NCI-H345 (cell line): ENCODE results near the gene TMEM266.
"Not testable (repeated sequence)": the region's sequence is repeated elsewhere in the genome, so short reads cannot be mapped to it uniquely, and the experiment has no call there.

Experiments
- DNase-seq: peaks from one replicate; lab custom pipeline; 2025; lab: John Stamatoyannopoulos, UW

The TMEM266 gene, protein sequence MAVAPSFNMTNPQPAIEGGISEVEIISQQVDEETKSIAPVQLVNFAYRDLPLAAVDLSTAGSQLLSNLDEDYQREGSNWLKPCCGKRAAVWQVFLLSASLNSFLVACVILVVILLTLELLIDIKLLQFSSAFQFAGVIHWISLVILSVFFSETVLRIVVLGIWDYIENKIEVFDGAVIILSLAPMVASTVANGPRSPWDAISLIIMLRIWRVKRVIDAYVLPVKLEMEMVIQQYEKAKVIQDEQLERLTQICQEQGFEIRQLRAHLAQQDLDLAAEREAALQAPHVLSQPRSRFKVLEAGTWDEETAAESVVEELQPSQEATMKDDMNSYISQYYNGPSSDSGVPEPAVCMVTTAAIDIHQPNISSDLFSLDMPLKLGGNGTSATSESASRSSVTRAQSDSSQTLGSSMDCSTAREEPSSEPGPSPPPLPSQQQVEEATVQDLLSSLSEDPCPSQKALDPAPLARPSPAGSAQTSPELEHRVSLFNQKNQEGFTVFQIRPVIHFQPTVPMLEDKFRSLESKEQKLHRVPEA

DNA sequence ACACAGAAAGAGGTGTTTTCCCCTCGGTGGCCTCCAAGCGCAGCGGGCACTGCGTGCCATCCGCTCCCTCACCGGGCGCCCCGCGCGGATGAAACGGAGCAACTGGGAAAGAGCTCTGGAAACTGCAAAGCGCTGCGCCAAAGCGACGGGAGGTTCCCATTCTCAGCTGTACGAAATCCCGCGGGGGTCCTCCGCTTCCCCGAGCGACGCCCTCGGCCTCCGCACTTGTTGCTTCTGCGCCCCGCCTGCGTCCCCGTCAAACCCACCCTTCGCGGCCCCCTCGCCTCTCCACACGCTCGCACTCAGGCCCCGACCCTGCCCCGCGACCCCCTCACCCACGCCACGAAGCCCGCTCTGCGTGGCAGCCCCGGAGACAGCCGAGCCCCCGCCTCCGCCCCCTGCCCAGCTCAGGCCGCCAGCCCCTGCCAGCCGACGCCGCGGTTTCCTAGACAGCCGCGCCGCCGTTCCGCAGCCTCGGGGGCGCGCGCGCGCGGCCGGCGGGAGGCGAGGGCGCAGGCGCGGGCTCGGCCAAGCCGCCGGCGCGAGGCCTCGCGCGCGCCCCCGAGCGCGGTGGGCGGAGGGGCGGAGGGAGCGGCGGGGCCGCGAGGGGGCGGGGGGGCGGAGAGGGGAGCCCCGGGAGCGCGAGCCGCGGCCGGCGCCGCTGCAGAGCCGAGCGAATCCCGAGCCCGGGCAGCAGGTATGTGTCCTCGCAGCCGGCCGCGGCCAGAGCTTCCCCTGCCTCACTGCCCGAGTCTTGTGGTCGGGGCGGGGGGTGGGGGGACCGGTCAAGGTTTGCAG lies at the start of gene TMEM266:
Gene TMEM266, plus strand, starts transcription at position 666 of the 798 bp plus-strand sequence. CDS start 74,279 bp downstream, outside the sequence.
- peak; percentile 68 for DNase-seq

DNA sequence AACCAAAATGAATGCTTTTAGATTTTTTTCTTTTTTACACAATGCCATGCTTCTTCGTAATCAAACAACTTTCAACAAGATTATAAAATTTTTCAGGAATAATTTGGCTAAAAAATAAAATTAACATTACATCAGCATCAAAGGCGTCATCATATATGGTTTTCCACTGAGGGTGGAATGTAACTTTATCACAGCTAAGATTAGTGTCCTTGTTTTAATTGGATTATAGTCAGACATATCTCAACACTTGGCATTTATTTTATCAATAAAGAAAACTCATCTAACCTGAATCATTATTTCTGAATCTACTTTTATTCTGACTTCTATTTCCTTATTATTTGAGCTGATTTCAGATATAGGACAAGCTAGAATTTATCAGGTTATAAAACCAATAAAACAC lies 49.2 kb upstream of the TMEM266 start:
- no peak for DNase-seq

DNA sequence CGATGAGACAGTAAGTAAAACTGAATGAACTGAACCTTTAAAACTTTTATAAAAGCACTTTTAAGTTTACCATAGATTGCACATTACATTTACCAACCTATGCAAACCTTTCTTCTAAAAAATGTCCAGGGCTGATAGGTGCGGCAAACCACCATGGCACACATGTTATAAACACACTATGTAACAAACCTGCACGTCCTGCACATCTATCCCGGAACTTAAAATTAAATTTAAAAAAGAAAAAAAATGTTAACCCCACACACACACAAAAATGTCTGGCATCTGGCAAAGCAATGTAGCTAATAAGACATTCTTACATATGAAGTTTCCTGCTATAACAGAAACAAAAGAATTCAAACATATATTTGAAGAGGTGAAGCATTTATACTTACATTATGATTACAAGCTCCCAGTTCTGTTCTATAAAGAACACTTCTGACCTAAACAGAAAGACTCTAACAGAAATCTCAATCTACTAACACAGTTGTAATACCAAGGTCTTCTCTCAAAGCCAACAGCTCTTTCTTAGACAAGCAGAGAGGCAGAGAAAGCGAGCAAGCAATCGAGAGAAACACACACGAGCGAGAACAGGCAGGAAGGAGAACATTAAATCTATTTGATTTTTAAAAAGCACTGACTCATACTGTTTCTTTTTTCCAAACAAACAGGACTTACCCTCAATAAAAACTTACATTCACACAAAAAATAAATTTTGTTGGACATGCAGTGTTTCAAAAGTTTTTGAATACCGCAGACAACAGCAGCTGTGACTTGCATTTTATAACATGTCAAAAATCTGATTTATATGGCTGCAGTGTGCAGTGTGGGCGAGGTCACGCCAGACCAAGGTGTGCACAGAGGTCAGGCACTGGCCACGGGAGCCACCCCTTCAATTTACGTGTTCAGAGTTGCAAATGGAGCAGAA lies 47.9 kb upstream of the TMEM266 start, which contains the start of gene NRG4:
Gene NRG4, minus strand, starts transcription at position 798 of the 925 bp plus-strand sequence. CDS start 1,194 bp downstream, outside the sequence.
- DNase-seq: no peak

DNA sequence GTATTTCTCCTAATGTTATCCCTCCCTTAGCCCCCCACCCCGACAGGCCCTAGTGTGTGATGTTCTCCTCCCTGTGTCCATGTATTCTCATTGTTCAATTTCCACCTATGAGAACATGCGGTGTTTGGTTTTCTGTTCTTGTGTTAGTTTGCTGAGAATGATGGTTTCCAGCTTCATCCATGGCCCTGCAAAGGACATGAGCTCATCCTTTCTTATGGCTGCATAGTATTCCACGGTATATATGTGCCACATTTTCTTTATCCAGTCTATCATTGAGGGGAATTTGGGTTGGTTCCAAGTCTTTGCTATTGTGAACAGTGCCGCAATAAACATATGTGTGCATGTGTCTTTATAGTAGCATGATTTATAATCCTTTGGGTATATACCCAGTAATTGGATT lies 46.3 kb upstream of the TMEM266 start:
- DNase-seq: not testable (repeated sequence)

DNA sequence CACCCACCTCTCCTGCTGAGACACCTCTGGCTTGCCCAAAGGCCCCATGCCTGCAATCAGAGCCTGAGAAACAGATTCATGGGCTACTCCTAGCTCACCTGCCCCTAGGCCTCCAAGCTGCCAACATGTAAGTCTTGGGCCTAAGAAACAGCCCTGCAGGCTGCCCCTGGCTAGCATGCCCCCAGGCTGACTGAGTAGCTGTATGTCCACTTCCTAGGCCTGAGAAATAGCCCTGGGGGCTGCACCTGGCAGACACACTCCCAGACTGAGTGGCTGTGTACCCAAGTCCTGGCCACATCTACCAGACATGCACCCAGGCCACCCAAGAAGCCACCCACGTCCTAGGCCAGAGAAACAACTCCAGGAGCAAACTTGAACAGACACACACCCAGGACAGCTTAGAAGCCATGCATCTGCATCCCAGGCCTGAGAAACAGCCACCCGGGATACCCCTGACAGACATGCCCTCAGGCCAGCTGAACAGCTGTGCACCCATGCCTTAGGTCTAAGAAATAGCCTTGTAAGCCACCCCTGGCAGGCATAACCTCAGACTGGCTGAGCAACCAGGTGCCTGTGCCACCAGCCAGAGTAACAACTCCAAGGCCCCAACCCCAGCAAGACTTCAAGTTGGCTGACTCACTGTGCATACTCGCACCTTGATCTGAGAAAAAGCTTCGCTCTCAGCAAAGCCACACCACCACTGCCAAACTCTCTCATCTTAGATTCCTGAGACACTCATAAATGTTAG lies 35.6 kb upstream of the TMEM266 start:
- no peak for DNase-seq

DNA sequence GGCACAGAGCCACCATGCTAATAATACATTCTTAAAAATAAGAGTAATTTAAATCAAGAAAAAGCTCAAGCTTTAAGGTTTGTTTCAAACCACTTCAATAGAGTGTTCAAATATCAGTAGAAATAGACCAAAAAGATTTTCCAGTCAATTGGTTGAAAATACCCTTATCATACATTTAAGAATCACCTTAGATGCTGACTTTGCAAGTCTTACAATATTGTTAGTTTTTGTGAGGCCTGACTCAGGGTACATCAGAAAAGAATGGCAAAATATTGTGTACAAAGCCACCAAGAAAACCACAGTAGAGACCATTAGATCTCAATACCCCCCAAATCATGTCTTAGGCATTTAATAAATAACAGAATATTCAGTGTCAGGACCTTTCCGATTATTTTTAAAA lies 27.7 kb upstream of the TMEM266 start:
- DNase-seq: no peak

DNA sequence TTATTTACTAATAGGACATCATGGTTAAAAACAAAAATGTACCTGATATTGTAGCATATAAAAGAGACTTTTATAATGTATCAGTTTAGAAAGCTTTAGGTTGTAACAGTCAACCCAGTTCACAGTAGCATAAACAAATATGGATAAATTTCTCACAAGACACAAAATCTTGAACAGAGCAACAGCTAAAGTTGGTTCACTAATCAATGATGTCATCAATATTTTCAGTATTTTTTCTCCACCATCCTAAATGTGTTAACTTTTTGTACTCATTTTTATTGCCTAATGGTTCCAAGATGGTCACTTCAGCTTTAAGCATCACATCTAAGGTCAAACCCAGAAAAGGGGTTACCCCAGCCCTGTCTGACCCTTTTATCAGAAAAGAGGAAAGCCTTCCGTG lies 26.3 kb upstream of the TMEM266 start:
- no peak for DNase-seq

DNA sequence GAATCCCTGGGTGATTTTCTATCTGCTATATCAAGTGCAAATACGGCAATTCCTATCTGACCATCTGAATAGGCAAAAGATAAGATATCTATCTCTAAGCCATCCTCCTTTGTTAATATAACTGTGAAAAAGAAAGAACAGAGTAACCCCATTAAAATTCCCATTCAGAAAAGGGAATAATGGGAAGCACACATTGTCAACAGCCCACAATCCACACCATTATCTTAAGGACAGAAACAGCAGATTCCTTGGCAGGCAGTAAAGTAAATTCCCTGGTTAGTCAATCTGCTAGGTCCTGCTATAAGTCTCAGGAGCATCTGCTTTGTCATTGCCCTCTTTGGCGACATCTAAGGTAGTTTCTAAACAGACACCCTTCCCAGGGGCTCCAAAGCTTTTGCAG lies 25.7 kb upstream of the TMEM266 start:
- no peak for DNase-seq

DNA sequence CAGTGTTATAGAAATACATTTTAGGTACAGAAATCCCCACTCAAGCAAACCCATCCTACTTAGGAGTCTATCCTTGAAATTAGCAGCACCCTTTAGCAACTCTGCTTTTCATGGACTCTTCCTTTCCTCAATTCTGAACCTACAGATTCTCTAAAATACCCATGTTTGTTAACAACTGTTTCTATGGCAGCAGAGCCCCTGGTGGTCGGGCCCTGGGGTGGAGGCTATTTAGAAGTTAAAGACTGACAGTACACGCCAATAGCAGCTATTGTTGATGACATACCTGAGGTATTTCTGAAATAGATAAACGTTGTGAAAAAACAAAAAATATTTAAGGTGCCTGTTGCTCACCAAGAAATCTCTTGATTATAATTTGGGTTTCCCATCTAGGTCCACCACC lies 24.2 kb upstream of the TMEM266 start:
- DNase-seq: no peak

DNA sequence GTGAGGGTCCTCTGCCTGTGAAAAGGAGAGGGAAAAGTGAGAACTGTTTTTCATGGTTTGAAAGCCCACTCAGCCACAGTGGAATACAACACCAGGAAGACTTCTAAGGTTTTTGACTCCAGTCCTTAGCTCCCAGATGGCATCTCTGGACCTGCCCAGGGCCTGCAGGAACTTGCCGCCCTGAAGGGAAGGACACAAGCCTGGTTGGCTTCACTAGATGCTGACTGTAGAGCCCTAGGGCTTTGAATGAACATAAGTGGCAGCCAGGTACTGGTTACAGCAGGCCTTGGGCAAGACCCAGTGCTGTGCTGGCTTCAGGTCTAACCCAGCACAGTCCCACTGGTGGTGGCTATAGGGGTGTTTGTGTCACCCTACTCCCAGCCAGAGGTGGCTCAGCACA lies 21.3 kb upstream of the TMEM266 start:
- no peak for DNase-seq

DNA sequence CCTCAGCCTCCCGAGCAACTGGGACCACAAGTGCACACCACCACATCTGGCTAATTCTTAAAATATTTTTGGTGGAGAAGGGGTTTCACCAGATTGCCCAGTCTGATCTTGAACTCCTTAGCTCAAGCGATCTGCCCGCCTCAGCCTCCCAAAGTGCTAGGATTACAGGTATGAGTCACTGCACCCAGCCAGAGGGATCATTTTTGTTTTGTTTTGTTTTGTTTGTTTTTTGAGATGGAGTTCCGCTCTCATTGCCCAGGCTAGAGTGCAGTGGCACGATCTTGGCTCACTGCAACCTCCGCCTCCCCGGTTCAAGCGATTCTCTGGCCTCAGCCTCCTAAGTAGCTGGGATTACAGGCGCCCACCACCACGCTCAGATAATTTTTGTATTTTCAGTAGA lies 5.6 kb upstream of the TMEM266 start:
- DNase-seq: not testable (repeated sequence)

DNA sequence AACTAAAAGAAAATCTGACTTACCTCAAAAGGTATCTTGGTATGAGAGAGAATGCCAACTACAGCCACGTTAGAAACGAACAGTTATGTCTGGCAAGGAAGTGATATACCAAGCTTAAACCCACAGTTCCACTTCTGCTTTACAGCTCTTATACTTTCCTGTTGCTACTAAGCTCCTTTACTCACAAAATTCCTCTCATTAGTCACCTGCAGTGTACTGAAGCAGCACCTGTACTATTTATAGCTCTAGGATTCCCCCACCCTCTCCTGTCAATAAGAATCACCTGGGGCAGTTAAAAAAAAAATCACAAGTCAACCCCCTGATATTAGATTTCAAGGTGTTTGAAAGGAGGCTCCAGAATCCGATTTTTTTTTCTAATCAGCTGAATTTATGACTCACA lies 2.9 kb upstream of the TMEM266 start:
- no peak for DNase-seq

DNA sequence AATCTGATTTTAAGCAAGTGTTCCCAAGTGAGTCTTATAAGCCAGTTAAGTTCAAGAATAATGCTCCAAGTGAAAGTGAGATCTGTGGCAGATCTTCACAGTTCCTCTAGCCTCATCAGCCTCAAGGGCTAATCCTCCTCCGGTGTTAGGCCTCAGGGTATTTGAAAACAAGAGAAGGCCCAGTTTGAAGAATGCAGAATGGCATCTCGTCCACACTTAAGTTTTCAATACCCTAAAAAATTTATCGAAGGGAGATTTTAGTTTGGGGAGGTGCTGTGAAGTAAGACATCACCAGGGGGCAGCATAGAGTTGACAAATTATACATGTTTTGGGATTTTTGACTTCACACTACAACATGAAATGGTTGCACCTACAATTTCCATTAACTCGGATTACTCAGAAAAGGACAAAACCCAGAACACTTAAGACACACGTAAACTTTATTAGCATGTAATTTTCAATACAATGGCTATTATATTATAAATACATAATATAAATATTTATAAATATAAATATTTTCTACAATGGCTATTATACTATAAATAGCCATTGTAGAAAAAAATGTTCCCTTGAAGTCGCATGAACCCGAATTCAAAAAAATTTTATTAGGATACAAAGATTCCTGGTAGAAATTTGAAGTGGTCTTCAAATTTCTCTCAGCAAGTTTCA lies 2.3 kb upstream of the TMEM266 start:
- DNase-seq: peak; percentile 3

DNA sequence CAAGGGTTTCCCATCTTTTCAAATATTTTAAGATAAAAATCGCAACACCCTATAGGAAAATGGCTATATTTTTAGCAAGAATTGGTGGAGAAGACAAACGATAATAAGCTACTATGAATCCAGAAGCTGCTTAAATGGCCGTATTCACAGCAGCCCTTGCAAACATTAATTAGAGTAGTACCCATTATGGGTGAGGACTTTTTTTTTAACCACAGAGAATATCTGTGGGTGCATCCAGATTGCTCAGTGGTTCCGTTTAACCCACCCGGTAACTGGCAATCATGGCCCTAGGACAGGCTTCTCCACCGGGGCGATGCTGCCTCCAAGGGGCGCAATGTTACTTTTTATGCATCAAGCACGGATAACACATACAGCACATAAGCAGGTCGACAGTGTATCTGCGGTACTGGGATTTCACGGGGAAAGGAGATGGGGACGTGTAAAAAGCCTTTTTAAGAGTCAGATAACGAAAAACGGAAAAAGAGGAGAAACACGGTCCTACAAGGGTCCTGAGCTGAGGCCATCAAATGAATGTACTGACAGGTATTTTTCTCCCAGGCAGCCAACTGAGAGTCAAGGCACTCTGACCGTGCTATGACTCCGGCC lies 968 bp upstream of the TMEM266 start:
- peak; percentile 30 for DNase-seq

DNA sequence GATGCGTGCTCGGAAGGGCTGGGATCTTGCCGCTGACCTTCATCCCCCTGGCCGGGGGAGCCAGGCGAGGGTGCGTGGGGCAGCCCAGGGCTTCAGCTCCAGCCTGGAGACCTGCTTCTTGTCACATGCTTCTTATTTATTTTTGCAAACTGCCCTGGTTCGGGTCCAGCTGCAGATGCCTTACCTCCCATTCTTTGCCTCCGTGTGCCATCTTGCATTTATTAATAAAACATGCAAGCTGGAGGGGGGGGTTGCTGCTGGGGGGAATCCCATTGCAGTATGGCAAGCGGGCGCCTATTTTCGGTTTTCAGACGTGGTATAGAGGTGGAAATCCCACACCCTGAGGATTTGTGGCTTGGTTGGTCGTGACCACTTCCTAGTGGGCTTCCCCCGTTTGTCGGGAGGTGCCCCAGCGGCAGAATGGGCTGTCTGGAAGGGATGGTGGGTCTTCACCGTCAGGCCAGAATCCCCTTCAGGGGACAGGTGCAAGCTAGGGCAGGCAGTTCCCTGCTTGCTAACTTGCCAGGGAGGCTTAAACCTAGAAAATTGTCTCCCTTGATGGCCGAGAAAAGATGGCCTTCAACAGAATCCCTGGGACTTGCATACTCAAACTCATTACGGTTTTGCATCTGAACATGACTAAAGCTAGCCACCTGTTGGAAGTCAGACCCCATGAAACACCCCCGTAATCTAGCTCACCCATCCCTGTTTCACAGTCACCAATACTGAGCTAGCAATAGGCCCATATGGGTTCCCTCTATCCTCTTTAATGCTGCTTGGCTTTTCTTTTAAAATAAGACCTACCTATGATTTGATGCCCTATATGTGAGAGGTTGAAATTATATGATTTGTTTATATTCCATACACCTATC lies 569 bp downstream of the TMEM266 start:
- DNase-seq: no peak

DNA sequence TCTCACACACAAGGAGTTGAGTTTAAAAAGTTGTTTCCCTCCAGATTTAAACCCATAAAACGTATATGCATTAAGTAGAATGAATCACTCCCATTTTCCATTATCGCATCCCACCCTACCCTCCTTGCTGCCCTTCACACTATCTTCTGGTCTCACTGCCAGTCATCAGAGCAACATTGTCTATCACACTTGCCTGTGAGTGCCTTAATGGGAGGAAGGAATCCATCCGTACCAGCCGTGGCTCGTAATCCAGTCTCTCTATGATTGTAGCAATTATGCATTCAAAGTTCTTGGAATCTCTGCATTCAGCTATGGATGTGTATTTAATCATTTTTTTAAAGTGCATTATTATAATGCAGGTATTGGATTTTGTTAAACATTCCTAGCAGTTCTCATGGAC lies 1.9 kb downstream of the TMEM266 start:
- DNase-seq: no peak

DNA sequence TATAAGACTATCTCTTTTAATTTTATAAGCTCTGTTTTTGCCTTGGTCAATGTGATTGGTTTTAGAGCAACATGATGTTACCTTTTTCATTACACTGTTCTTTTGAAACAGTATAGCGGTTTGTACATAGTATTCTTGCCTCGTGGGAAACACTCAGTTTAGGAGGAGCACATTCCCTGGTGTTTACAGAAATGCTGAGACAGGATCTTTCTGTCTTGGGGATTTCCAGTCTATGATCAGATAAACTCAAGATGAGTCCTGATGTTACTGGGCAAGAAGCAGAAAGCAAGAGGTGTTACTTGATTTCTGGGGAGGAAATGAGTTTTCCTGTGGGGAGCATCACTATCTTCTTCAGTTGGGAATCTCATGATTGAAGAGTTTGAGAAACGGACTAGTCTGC lies 2.5 kb downstream of the TMEM266 start:
- DNase-seq: no peak

DNA sequence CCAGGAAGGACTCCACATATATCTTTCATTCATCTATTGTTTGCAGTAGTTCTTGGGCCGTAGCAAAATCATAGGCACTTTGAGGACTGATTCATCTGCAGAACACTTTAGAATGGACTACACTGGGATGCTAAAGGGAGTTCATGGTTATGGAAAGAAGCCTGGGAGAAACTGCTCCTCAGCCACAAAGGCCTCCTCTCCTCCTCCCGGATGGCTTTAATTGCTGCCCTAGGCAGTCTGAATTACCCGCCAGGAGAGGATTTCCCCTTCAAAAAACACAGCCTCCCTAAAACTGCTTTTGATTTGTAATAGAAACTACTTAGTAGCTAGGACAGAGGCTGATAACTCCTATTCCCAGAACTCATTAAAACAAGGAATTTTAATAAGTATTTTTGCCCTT lies 4.6 kb downstream of the TMEM266 start:
- DNase-seq: no peak

DNA sequence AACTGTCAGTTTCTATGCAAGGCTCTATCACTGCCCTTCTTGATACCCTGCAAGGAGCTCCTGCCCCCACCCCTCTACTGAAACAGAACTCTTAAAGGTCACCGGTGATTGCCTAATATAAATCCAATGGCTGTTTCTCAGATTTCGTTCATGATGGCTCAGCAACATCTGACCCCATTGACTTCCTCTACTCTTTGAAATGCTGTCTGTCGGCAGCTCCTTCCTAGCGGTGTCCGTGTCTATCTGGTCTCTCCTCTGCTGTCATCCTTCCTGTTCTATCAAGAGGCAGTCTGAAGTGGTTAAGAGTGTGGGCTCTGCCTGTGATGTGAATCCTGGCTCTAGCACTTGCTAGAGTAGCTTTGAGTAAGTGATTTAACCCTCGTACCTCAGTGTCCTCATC lies 5.5 kb downstream of the TMEM266 start:
- DNase-seq: no peak
